HEK293 (cell line): ENCODE results near the gene BTAF1.

ENCODE experiments used
- CTCF ChIA-PET: fragments of 350-600 bp; formaldehyde crosslinking; extraction: SDS; loops from one replicate; lab custom pipeline; 2021; ENCODE audit warnings: antibody characterized with exemption; lab: Yijun Ruan, JAX
- POLR2A ChIA-PET: fragments of 300-600 bp; formaldehyde crosslinking; extraction: SDS; loops from one replicate; lab custom pipeline; 2020; ENCODE audit warnings: antibody characterized with exemption, inconsistent platforms; lab: Yijun Ruan, JAX
- H3K27ac ChIP-seq: fragments of 200-500 bp; sonication (Bioruptor generic); 2 replicates; pipeline ENCODE4 v1.5.1; 2014; ENCODE audit warnings: low read depth, low read length, control low read depth, inconsistent platforms; ENCODE audit errors: extremely low read depth
- H3K36me3 ChIP-seq, 2 experiments: fragments of 200-500 bp in 1 of 2; sonication (Bioruptor generic) in 1 of 2; 1 replicate in 1 of 2; 2 replicates in 1 of 2; pipeline ENCODE4 v1.5.1; 2014 to 2017; ENCODE audit warnings: inconsistent platforms in 2 of 2, low read length in 2 of 2; ENCODE audit not compliant: control insufficient read depth in 2 of 2, insufficient read depth in 1 of 2
- H3K4me1 ChIP-seq: fragments of 200-500 bp; sonication (Bioruptor generic); 2 replicates; pipeline ENCODE4 v1.5.1; 2014; ENCODE audit warnings: mild to moderate bottlenecking, low read length, inconsistent platforms; ENCODE audit not compliant: control insufficient read depth, insufficient read depth
- H3K4me3 ChIP-seq: 2 replicates; pipeline ENCODE4 v1.5.1; 2011; ENCODE audit warnings: low read depth, mild to moderate bottlenecking, control low read depth, low read length, moderate library complexity
- H3K9me3 ChIP-seq: fragments of 200-500 bp; sonication (Bioruptor generic); 2 replicates; pipeline ENCODE4 v1.5.1; 2014; ENCODE audit warnings: low read depth, low read length, inconsistent platforms; ENCODE audit not compliant: control insufficient read depth, insufficient read depth
- EGR2 ChIP-seq: fragments of 450-650 bp; formaldehyde crosslinking; IDR thresholded peaks from 2 replicates; pipeline ENCODE4 v1.5.1; 2016; ENCODE audit warnings: low read depth, missing biosample characterization, missing genetic modification characterization
- GLI2 ChIP-seq: fragments of 450-650 bp; formaldehyde crosslinking; IDR thresholded peaks from 2 replicates; pipeline ENCODE4; 2017; ENCODE audit warnings: missing biosample characterization, missing genetic modification characterization, low read depth, borderline replicate concordance
- KLF10 ChIP-seq: fragments of 450-650 bp; IDR thresholded peaks from 2 replicates; pipeline ENCODE4 v1.5.1; 2018; ENCODE audit warnings: missing biosample characterization, mild to moderate bottlenecking, missing genetic modification characterization
- KLF9 ChIP-seq: fragments of 450-650 bp; formaldehyde crosslinking; IDR thresholded peaks from 2 replicates; pipeline ENCODE4 v1.5.1; 2016; ENCODE audit warnings: missing biosample characterization, missing genetic modification characterization, low read depth
- MEIS1 ChIP-seq: sonication (generic); formaldehyde crosslinking; IDR thresholded peaks from 2 replicates; pipeline ENCODE4 v1.8.1; 2022; ENCODE audit warnings: missing genetic modification reagents, mild to moderate bottlenecking, borderline replicate concordance
- OSR2 ChIP-seq: fragments of 450-650 bp; formaldehyde crosslinking; IDR thresholded peaks from 2 replicates; pipeline ENCODE4 v1.5.1; 2016; ENCODE audit warnings: missing biosample characterization, missing genetic modification characterization
- PRDM1 ChIP-seq: fragments of 450-650 bp; formaldehyde crosslinking; IDR thresholded peaks from 2 replicates; pipeline ENCODE4; 2016; ENCODE audit warnings: missing biosample characterization, missing genetic modification characterization
- REPIN1 ChIP-seq: fragments of 450-650 bp; formaldehyde crosslinking; IDR thresholded peaks from 2 replicates; pipeline ENCODE4 v1.5.1; 2017; ENCODE audit warnings: missing biosample characterization, missing genetic modification characterization, low read depth
- SP3 ChIP-seq: fragments of 450-650 bp; formaldehyde crosslinking; IDR thresholded peaks from 2 replicates; pipeline ENCODE4 v1.5.1; 2016; ENCODE audit warnings: missing biosample characterization, missing genetic modification characterization
- ZBTB20 ChIP-seq: fragments of 450-650 bp; formaldehyde crosslinking; IDR thresholded peaks from 2 replicates; pipeline ENCODE4 v1.5.1; 2016; ENCODE audit warnings: missing biosample characterization, missing genetic modification characterization
- ZFP3 ChIP-seq: fragments of 450-650 bp; formaldehyde crosslinking; IDR thresholded peaks from 2 replicates; pipeline ENCODE4 v1.5.1; 2016; ENCODE audit warnings: low read depth, missing biosample characterization, missing genetic modification characterization
- ZFP69B ChIP-seq: fragments of 450-650 bp; formaldehyde crosslinking; IDR thresholded peaks from 2 replicates; pipeline ENCODE4 v1.5.1; 2016; ENCODE audit warnings: missing biosample characterization, missing genetic modification characterization
- ZNF10 ChIP-seq: fragments of 450-650 bp; formaldehyde crosslinking; IDR thresholded peaks from 2 replicates; pipeline ENCODE4 v1.5.1; 2017; ENCODE audit warnings: missing biosample characterization, missing genetic modification characterization
- ZNF133 ChIP-seq: fragments of 450-650 bp; formaldehyde crosslinking; IDR thresholded peaks from 2 replicates; pipeline ENCODE4 v1.5.1; 2016; ENCODE audit warnings: missing biosample characterization, missing genetic modification characterization
- ZNF174 ChIP-seq: fragments of 450-650 bp; formaldehyde crosslinking; IDR thresholded peaks from 2 replicates; pipeline ENCODE4 v1.5.0; 2017; ENCODE audit warnings: missing biosample characterization, mild to moderate bottlenecking, missing genetic modification characterization
- ZNF366 ChIP-seq: fragments of 450-650 bp; formaldehyde crosslinking; conservative IDR thresholded peaks from 2 replicates; pipeline ENCODE4 v1.5.1; 2016; ENCODE audit warnings: missing biosample characterization, missing genetic modification characterization
- ZNF37A ChIP-seq: fragments of 450-650 bp; IDR thresholded peaks from 2 replicates; pipeline ENCODE4 v1.5.1; 2018; ENCODE audit warnings: missing biosample characterization, missing genetic modification characterization
- ZNF558 ChIP-seq: fragments of 450-650 bp; formaldehyde crosslinking; IDR thresholded peaks from 2 replicates; pipeline ENCODE4 v1.5.1; 2016; ENCODE audit warnings: missing biosample characterization, missing genetic modification characterization
- ZNF610 ChIP-seq: fragments of 450-650 bp; formaldehyde crosslinking; IDR thresholded peaks from 2 replicates; pipeline ENCODE4 v1.5.1; 2016; ENCODE audit warnings: missing biosample characterization, missing genetic modification characterization, borderline replicate concordance
- ZNF629 ChIP-seq: fragments of 450-650 bp; formaldehyde crosslinking; IDR thresholded peaks from 2 replicates; pipeline ENCODE4 v1.5.1; 2017; ENCODE audit warnings: missing biosample characterization, missing genetic modification characterization
- ZNF658 ChIP-seq: fragments of 450-650 bp; formaldehyde crosslinking; IDR thresholded peaks from 2 replicates; pipeline ENCODE4; 2016; ENCODE audit warnings: missing biosample characterization, missing genetic modification characterization
- ZNF660 ChIP-seq: fragments of 450-650 bp; IDR thresholded peaks from 2 replicates; pipeline ENCODE4 v1.5.1; 2018; ENCODE audit warnings: missing biosample characterization, mild to moderate bottlenecking, missing genetic modification characterization
- ZNF664 ChIP-seq: fragments of 450-650 bp; formaldehyde crosslinking; IDR thresholded peaks from 2 replicates; pipeline ENCODE4 v1.5.1; 2016; ENCODE audit warnings: missing biosample characterization, missing genetic modification characterization
- ZNF776 ChIP-seq: fragments of 450-650 bp; formaldehyde crosslinking; IDR thresholded peaks from 2 replicates; pipeline ENCODE4 v1.5.0; 2017; ENCODE audit warnings: missing biosample characterization, missing genetic modification characterization, borderline replicate concordance
- ZNF785 ChIP-seq: fragments of 450-650 bp; formaldehyde crosslinking; IDR thresholded peaks from 2 replicates; pipeline ENCODE4 v1.5.1; 2016; ENCODE audit warnings: missing biosample characterization, missing genetic modification characterization
- ZNF830 ChIP-seq: fragments of 450-650 bp; IDR thresholded peaks from 2 replicates; pipeline ENCODE4 v1.5.0; 2018; ENCODE audit warnings: missing biosample characterization, missing genetic modification characterization, low read depth, mild to moderate bottlenecking, moderate library complexity
- ZSCAN23 ChIP-seq: fragments of 450-650 bp; formaldehyde crosslinking; IDR thresholded peaks from 2 replicates; pipeline ENCODE4 v1.5.1; 2016; ENCODE audit warnings: missing biosample characterization, missing genetic modification characterization
- ZXDB ChIP-seq: fragments of 450-650 bp; formaldehyde crosslinking; IDR thresholded peaks from 2 replicates; pipeline ENCODE4 v1.5.1; 2016; ENCODE audit warnings: missing biosample characterization, missing genetic modification characterization
- TF ChIP-seq, protein P1 (sequence below): fragments of 450-650 bp; formaldehyde crosslinking; IDR thresholded peaks from 2 replicates; pipeline ENCODE4 v1.5.1; 2016; ENCODE audit warnings: missing biosample characterization, missing genetic modification characterization
- TF ChIP-seq, protein P2 (sequence below): fragments of 450-650 bp; formaldehyde crosslinking; IDR thresholded peaks from 2 replicates; pipeline ENCODE4 v1.5.1; 2016; ENCODE audit warnings: missing biosample characterization, missing genetic modification characterization
- TF ChIP-seq, protein P3 (sequence below): fragments of 450-650 bp; formaldehyde crosslinking; IDR thresholded peaks from 2 replicates; pipeline ENCODE4 v1.5.1; 2016; ENCODE audit warnings: missing biosample characterization, missing genetic modification characterization
- TF ChIP-seq, protein P4 (sequence below): fragments of 450-650 bp; formaldehyde crosslinking; IDR thresholded peaks from 2 replicates; pipeline ENCODE4 v1.5.1; 2016; ENCODE audit warnings: missing biosample characterization, missing genetic modification characterization

BTAF1 gene

DNA sequence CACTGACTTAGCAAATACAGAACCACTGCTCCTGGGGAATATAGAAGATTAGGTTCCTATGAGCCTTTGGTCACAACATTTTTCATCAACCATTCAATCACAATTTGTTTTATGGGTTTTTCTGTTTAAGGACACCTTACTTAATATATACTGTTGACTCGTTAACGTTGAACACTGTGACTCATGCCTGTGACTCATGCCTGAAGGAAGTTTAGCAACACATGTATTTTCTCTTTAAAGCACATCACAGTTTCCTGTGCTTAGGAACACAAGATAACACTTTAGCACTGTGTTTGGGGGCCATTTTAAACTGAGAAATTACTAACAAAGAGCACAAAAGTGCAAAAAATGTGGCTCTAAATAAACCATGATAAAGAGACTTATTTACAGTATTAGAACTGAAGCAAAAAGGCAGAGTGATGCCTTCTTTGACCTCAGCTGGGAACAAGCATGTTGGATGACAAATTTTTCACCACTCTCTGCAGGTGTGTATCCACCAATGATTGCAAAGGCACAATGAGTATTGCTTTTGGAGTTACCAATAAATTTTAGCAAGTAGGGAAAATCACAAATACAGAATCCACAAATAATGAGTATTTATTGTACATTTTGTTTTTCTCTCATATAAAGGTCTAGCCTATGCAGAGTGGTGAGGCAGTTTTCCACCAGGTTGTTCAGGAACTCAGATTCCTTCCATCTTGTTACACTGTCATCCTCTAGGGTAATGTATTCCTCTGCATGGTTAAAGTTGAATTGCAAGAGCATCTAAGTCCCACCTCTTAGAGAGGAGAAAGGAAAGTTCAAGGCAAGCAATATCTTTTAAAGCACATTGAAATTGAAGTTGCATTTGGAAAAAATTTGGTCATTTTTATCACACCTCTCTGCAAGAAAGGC, 21.5 kb upstream of the BTAF1 start:
- Histone ChIP-seq H3K36me3 (peaks cover 0 to 3% of the 10 kb centered on the region in 2 experiments; a peak in 1 of 3 replicates), H3K27ac (no peak overlapping the region), H3K4me3 (no peak overlapping the region), H3K9me3 (no peaks in the 10 kb centered on the region), H3K4me1 (peaks cover 3% of the 10 kb centered on the region; the same call in 1 of the 2 replicates)
- CTCF ChIA-PET = no interaction called here
- POLR2A ChIA-PET = interaction anchor here (0.6 kb wide), 2 partner anchors 19 to 59 kb away, joined by 3 to 7 read pairs; no protein-coding TSS in a partner anchor
- peak; percentile 56 for TF ChIP-seq ZNF366
- no peak for TF ChIP-seq ZNF610 (tag by site-specific recombination)
- no peak for TF ChIP-seq REPIN1 (tag by site-specific recombination)
- TF ChIP-seq ZNF830 (tag by site-specific recombination) = no peak
- TF ChIP-seq ZNF133 (tag by site-specific recombination) = no peak
- TF ChIP-seq ZNF785 = no peak
- TF ChIP-seq MEIS1 = no peak
- TF ChIP-seq ZNF664 (tag by site-specific recombination) = no peak
- TF ChIP-seq OSR2 (tag by site-specific recombination) = peak; percentile 54; the same call in 1 of the 2 replicates
- TF ChIP-seq KLF9 (tag by site-specific recombination) = no peak
- TF ChIP-seq KLF10 = 0 out of 2 replicates have a peak, but pooled peaks have one; percentile 33
- 0 out of 2 replicates have a peak, but pooled peaks have one; percentile 28 for TF ChIP-seq PRDM1 (tag by site-specific recombination)
- TF ChIP-seq ZFP3 (tag by site-specific recombination) = no peak
- TF ChIP-seq ZNF629 = peak; percentile 86
- no peak for TF ChIP-seq ZNF37A (tag by site-specific recombination)
- TF ChIP-seq ZNF776 (tag by site-specific recombination) = no peak
- TF ChIP-seq ZFP69B (tag by site-specific recombination) = peak; percentile 76
- TF ChIP-seq, protein P1, sequence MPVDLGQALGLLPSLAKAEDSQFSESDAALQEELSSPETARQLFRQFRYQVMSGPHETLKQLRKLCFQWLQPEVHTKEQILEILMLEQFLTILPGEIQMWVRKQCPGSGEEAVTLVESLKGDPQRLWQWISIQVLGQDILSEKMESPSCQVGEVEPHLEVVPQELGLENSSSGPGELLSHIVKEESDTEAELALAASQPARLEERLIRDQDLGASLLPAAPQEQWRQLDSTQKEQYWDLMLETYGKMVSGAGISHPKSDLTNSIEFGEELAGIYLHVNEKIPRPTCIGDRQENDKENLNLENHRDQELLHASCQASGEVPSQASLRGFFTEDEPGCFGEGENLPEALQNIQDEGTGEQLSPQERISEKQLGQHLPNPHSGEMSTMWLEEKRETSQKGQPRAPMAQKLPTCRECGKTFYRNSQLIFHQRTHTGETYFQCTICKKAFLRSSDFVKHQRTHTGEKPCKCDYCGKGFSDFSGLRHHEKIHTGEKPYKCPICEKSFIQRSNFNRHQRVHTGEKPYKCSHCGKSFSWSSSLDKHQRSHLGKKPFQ (tag by site-specific recombination) = 0 out of 2 replicates have a peak, but pooled peaks have one; percentile 18
- TF ChIP-seq ZNF660 (tag by site-specific recombination) = 0 out of 2 replicates have a peak, but pooled peaks have one; percentile 50
- TF ChIP-seq ZXDB (tag by site-specific recombination) = peak; percentile 59
- peak; percentile 37; the same call in 1 of the 2 replicates for TF ChIP-seq ZNF558
- TF ChIP-seq, protein P2, sequence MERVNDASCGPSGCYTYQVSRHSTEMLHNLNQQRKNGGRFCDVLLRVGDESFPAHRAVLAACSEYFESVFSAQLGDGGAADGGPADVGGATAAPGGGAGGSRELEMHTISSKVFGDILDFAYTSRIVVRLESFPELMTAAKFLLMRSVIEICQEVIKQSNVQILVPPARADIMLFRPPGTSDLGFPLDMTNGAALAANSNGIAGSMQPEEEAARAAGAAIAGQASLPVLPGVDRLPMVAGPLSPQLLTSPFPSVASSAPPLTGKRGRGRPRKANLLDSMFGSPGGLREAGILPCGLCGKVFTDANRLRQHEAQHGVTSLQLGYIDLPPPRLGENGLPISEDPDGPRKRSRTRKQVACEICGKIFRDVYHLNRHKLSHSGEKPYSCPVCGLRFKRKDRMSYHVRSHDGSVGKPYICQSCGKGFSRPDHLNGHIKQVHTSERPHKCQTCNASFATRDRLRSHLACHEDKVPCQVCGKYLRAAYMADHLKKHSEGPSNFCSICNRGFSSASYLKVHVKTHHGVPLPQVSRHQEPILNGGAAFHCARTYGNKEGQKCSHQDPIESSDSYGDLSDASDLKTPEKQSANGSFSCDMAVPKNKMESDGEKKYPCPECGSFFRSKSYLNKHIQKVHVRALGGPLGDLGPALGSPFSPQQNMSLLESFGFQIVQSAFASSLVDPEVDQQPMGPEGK (tag by site-specific recombination) = no peak
- TF ChIP-seq, protein P3, sequence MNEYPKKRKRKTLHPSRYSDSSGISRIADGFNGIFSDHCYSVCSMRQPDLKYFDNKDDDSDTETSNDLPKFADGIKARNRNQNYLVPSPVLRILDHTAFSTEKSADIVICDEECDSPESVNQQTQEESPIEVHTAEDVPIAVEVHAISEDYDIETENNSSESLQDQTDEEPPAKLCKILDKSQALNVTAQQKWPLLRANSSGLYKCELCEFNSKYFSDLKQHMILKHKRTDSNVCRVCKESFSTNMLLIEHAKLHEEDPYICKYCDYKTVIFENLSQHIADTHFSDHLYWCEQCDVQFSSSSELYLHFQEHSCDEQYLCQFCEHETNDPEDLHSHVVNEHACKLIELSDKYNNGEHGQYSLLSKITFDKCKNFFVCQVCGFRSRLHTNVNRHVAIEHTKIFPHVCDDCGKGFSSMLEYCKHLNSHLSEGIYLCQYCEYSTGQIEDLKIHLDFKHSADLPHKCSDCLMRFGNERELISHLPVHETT (tag by site-specific recombination) = peak; percentile 80
- TF ChIP-seq ZBTB20 (tag by site-specific recombination) = peak; percentile 92
- no peak for TF ChIP-seq ZNF174
- no peak for TF ChIP-seq ZSCAN23 (tag by site-specific recombination)
- no peak for TF ChIP-seq ZNF10
- TF ChIP-seq, protein P4, sequence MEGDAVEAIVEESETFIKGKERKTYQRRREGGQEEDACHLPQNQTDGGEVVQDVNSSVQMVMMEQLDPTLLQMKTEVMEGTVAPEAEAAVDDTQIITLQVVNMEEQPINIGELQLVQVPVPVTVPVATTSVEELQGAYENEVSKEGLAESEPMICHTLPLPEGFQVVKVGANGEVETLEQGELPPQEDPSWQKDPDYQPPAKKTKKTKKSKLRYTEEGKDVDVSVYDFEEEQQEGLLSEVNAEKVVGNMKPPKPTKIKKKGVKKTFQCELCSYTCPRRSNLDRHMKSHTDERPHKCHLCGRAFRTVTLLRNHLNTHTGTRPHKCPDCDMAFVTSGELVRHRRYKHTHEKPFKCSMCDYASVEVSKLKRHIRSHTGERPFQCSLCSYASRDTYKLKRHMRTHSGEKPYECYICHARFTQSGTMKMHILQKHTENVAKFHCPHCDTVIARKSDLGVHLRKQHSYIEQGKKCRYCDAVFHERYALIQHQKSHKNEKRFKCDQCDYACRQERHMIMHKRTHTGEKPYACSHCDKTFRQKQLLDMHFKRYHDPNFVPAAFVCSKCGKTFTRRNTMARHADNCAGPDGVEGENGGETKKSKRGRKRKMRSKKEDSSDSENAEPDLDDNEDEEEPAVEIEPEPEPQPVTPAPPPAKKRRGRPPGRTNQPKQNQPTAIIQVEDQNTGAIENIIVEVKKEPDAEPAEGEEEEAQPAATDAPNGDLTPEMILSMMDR (tag by site-specific recombination) = no peak
- 0 out of 2 replicates have a peak, but pooled peaks have one; percentile 32 for TF ChIP-seq GLI2
- TF ChIP-seq EGR2 (tag by site-specific recombination) = no peak
- TF ChIP-seq SP3 (tag by site-specific recombination) = 0 out of 2 replicates have a peak, but pooled peaks have one; percentile 27
- no peak for TF ChIP-seq ZNF658 (tag by site-specific recombination)
